ENCODE data around the gene PRTFDC1.

DNA sequence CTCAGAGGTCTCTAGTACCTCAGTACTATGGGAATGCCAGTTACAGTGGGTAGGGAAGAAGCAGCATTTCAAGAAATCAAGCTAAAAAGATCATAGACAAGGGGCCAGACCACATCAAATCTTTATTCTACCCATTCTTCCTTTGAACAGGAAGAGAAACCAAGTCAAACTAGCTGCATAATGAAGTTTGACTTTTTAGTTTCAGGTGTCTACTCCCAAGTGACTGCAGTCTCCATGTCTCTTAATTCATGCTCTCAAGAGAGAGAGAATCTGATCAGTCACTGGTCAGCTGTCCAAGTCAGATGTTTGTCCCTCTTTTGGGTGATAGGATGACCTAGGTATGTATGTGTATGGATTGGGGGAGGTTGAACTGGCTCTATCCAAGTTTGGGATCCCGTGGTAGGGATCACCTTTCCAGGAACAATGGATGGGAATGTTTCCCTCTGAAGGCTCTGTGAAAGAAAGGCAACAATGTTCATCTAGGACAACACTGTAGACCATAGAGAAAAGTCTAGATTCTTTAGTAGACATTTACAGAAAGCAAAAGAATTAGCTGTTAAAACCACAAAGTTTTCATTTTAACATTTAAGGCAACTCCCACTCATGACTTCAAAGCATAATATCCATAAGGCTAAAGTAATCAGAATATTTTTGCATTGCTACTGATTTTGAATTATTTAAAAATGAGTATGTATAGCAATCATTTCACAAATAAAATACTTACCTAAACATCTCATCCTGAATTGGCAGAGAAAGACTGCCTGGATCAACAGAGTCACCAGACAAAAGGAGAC is 30.1 kb upstream of the PRTFDC1 start:
- TF ChIP-seq CTCF (IDR thresholded peaks at IDR 0.05; ENCODE audit: insufficient read depth, low read length, poor library complexity, severe bottlenecking) (no peak), EZH2phosphoT487 (conservative IDR thresholded peaks at IDR 0.05; ENCODE audit: low read length) (no peak)
